NCI-H2107 treated with DMSO at 0.1 percent for 48 hours (cell line): ENCODE data around the gene UBE2E1.
"Not testable (repeated sequence)": the region's sequence is repeated elsewhere in the genome, so short reads cannot be mapped to it uniquely, and the experiment has no call there.

ENCODE experiments used
- DNase-seq: peaks from one replicate; lab custom pipeline; 2025; ENCODE audit not compliant: unreplicated experiment; lab: John Stamatoyannopoulos, UW

UBE2E1 gene

DNA sequence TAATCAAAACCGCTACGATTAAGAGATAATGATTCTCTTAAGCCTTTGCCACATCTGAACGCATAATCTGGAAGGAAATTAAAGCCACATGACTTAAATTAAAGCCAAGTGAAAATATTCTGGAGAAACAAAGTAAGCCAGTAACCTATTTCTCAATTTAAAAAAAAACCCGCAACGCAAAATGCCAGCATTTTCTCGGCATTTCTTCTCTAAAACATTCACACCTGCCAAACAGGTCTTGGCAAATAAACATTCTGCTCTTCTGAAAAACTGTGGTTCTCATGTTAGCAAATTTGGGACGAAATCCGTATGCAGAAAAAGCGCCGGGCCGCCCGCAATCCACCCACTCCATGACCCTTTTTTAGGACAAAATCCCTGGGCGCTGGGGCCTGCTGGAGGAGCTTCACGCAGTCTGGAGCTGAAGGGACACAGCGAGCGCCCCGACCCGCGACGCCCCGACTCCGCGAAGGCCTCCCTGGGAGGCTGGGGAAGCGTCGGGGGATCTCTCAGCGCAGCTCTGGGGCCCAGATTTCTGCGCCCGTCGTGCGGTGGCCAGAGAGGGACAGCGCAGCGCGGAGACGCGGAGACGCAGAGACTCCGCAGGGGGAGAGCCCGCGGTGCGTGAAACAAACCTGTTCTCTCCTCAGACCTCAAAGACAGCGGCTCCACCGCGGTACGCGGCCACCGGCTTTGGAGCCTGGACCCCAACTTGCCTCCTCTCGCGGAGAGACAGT lies 110.6 kb downstream of the UBE2E1 start:
- DNase-seq = no peak

DNA sequence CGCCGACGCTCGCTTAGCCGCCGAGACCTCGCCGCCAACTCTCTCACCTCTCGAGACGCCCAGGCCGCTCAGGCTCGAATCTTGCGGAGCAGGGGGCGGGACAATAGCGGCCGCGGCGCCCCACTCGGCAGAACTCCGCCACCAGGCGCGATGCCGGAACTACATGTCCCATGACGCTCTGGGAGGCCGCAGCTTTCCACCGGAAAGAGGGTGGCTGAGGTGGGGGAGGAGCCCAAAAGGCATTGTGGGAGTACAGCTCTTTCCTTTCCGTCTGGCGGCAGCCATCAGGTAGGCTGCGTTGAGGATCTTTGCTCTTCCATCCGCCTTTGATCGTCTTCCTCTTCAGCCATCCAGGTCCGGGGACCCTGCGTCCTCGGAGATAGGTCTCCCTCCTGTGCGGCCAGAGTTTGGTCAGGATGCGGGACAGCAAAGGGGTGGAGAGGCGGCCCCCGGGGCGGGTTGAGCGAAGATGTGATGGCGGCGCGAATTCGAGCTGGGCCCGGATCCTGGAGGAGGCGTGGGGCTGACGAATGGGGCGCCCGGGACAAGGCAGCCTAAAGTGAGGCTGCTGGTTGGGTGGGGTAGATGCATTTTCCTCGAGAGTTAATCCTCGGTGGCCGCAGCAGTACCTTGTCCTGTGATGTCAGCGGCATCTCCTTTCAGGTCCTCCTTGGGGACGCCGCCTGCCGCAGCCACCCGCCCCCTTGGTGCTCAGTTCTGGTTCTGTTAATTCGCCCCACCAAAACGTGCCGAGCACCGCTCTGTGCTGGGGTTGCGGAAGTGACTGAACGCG lies 111.3 kb downstream of the UBE2E1 start, which contains the start of the genes NKIRAS1 and RPL15:
Gene NKIRAS1 (minus strand): TSS at position 105 of the 793 bp plus-strand sequence. CDS start 6,086 bp downstream, outside the sequence.
Gene RPL15 (plus strand): TSS at position 247 of the 793 bp plus-strand sequence. CDS start 728 bp downstream, outside the sequence.
- peak; percentile 80 for DNase-seq

DNA sequence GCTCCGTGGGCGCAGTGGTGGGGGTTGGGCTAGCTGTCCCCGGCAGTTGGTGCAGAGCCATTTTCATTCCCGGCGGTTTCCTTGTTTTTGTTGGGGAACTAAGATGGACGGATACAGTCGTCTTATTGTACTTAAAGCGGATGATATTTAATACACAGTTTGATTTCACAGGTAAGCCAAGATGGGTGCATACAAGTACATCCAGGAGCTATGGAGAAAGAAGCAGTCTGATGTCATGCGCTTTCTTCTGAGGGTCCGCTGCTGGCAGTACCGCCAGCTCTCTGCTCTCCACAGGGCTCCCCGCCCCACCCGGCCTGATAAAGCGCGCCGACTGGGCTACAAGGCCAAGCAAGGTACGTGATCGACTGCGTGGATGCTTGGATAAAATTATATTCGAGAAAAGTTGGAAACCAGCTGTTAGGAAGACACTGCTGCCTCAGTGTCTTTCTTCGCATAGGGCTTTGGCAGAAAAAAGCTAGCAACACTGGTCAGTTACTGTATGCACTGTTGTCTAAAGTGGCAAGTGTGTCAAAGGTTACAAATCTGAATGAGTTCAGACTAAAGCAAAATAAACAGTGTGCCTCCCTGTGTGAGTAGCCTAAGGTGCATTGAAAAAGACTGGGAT lies 112.0 kb downstream of the UBE2E1 start:
- DNase-seq = not testable (repeated sequence)

DNA sequence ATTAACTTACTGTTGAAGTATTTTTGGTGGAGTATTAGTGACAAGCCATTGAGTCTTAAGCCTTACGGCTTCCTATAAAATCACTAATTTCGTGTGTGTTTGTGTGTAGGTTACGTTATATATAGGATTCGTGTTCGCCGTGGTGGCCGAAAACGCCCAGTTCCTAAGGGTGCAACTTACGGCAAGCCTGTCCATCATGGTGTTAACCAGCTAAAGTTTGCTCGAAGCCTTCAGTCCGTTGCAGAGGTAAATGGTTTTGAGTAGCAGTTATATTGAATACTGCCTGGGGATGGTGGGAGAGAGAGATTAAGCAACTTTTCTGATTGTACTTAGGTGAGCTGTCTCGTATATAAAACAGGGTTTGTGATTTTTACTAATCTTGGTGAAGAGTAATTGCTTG lies 112.6 kb downstream of the UBE2E1 start:
- DNase-seq = not testable (repeated sequence)

DNA sequence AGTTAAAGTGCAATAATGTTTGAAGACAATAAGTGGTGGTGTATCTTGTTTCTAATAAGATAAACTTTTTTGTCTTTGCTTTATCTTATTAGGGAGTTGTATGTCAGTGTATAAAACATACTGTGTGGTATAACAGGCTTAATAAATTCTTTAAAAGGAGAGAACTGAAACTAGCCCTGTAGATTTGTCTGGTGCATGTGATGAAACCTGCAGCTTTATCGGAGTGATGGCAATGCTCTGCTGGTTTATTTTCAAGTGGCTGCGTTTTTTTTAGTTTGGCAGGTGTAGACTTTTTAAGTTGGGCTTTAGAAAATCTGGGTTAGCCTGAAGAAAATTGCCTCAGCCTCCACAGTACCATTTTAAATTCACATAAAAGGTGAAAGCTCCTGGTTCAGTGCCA lies 113.9 kb downstream of the UBE2E1 start:
- DNase-seq = no peak

DNA sequence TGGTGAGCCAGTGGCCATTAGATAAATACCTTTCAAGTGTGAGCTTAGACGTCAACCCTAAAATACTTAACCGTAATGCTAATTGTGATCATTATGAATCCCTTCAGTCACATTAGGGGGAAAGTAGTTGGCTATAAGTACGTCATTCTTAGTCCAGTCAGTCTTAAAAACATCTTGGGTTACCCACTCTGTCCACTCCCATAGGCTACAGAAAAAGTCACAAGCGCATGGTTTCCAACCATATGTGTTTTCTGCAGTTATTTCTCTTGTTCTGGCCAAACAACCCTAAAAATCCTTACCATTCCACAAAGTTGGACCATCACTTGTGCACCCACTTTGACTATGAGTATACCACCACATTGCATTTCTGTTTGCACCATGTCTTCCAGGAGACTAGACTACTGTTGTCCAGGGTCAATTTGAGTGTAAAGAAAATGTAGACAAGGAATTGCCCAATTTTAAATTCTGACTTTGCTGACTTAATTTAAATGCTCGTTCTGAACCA lies 114.4 kb downstream of the UBE2E1 start:
- DNase-seq = no peak

DNA sequence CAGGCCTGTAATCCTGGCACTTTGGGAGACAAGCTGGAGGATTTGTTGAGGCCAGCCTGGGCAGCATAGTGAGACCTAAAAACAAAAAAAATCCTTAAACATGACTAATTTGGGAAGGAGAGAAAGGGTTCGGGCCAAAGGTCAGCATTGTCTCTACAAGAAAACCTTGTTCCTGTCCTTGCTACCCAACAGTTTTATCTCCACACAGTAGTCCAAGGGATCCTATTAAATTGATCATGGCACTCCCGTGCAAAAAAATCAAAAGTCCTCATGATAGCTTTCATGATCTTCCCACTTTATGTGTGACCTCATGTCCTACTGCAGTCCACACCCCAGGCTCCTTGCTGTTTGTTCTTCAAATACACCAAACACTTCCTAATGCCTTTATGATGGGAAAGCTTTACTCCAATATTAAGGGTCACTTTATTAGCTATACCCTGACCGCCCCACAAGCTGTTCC lies 115.3 kb downstream of the UBE2E1 start:
- no peak for DNase-seq

DNA sequence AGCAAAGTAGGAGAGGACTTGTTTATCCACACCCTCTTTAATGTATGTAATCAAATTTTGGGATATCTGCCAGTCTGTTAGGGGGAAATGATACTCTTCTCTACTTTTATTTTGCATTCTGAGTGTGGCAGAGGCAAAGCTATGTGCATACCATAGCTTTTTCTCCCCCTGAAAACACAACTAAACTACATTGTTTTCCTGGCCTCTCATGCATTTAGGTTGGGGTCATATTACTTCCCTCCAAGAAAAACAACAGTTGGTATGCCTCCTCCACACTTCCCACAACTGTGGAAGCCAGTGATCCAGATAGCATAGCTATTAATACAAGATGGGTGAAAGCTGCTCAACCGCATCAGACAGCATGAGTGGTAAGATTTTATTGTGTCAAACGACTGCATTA lies 118.0 kb downstream of the UBE2E1 start:
- peak; percentile 22 for DNase-seq

DNA sequence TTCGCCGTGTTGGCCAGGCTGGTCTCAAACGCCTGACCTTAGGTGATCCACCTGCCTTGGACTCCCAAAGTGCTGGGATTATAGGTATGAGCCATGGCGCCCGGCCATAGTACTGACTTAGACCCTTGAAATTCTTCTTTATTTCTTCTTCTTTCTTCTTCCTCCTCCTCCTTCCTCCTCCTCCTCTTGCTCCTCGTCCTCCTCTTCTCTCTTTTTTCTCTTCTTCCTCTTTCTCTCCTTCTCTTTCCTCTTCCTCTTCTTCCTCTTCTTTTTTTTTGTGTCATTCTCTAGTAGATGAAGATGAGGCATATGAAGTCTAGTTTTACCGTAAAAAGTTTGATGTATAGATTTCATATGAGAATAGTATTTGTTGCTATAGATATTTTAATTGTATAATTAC lies 120.5 kb downstream of the UBE2E1 start:
- no peak for DNase-seq

DNA sequence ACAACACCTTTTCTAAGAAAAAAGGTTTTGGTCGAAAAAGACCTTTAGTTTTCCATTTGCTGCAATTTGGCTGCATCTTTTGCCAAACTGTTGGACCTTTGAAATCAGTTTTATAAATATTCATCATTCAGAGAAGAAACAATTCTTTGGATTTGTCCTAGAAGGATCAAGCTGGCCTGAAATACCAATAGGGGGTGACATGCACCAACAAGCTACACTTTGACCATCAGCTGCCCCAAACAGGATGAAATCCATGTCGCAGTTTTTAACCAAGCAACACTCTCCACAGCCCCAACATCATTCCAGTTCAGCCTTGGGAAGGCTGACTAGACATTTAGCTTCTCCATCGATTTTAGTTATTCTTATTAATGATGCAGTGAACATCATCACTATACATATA lies 121.0 kb downstream of the UBE2E1 start:
- no peak for DNase-seq

DNA sequence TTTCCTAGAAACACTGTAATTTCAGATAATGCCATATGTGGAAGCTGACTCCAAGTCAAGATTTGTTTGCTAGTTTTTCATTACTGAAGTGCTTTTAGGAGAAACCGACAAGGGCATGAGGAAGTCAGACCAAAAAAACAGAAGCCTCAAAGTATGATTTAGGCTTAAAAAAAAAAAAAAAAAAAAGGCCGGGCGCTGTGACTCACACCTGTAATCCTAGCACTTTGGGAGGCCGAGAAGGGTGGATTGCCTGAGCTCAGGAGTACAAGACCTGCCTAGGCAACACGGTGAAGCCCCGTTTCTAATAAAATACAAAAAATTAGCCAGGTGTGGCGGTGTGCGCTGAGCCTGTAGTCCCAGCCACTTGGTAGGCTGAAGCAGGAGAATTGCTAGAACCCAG lies 122.8 kb downstream of the UBE2E1 start:
- no peak for DNase-seq

DNA sequence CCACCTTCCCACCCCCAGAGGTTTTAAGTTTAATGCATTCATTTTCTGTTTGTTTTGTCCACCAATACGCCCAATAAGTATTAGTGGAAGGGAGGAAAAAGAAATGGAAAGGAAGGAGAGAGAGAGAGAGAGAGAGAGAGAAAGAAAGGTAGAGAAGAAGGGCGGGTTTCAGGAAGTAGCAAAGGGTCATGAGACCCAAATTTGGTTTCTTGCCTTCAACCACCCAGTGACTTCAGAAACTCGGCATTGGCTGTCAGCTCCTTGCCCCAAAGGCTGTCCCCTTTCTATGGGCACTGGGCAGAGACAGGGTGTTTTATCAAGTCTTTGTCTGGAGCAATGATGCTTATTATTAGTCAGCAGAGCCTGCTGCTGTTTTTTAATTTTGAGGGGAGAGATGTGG lies 125.8 kb downstream of the UBE2E1 start:
- no peak for DNase-seq

DNA sequence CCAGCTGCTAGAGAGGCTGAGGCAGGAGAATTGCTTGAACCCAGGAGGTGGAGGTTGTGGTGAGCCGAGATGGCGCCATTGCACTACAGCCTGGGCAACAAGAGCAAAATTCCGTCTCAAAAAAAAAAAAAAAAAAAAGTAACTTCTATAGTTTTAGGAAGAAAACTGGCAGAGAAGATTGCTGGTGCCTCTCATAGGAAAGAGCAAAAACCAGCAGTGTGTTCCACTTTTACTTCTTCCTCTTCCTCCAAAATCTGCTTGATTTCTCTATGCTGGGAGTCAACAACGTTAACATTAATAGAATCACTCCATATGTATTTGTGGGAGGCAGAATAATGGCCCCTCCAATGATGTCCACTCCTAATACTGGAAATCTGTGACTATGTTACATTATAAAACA lies 126.8 kb downstream of the UBE2E1 start:
- no peak for DNase-seq

DNA sequence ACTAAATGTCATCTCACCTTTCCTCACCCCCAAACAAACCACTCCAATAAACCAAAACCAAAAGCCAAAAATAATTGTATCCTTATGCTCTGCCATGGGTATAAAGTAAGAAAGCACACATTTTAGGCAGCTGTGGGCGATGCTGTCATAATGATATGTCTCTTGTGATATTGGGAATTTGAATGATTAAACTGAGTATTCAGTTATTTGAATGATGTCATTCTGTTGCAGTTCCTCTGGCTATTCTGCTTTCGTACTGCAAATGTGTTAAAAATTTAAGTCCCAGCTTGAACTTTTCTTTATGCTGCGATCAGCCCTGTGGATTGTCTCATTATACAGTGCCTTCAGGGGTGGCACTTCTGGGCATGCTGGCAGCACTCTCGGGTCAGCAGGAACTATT lies 128.5 kb downstream of the UBE2E1 start:
- DNase-seq = no peak

DNA sequence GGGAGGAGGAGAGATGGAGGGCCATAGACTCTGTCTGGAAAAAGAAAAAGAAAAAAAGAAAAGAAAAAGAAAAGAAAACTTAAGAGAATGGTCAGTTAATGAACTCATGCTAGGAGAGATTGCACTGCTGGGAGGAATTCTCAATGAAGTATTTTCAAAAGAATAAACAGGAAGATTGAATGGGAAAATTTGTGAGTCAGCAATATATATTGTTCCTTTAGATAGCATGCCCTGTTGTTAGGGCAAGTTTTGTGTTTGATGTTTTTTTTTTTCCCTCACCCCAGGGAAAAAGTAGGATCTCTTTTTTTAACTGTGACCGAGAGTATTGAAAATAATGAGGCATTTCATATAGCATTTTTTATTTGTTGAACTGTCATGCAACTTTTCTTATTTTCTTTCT lies 131.5 kb downstream of the UBE2E1 start:
- DNase-seq = no peak

DNA sequence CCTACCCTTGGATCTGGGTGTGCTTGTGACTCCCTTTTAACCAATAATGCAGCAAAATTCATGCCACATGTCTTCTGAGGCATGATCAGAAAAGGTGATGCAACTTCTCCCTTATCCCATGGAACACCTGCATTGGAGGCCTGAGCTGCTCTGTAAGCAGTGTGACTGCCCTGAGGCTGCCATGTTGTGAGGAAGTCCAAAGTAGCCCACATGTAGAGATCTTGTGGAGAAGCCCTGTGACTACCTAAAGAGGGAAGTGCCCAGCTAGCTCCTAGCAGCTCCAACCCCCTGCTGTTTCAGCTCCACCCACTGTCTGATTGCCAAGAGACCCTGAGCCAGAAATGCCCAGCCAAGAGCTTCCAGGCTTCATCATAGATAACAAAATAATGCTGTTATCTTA lies 132.9 kb downstream of the UBE2E1 start:
- DNase-seq = no peak

DNA sequence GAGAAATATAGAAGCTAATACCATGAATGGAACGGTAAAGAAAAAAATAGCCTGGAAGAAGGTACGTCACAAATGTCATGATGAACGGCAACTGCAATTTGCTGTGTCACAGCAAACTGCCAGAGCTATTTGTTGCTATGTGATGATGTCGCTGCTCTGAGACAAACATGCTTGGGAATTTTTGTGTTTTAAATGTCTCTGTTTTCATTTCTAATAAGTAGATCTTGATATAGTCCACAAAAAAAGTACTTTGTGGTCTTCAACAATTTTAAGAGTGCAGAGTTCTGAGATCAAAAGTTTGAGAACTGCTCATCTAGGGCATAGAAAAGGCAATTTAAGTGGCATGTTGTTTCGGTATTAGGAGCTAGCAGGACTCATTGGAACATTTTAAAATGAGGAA lies 135.0 kb downstream of the UBE2E1 start:
- DNase-seq = no peak
